Activated effector memory CD4-positive, alpha-beta T cell treated with anti-CD3 and anti-CD28 coated beads, Interleukin-2, amount 50 U/mL, for 16 hours (primary cell): ENCODE measurements around the gene WIZ.
"Not testable (repeated sequence)": the region's sequence is repeated elsewhere in the genome, so short reads cannot be mapped to it uniquely, and the experiment has no call there.

ENCODE experiments used
- DNase-seq: peaks from one replicate; pipeline ENCODE4 v3.0.0-alpha.2; 2020

Gene WIZ

GRCh38 chr19:15449620-15450527 is at the start of gene WIZ:
Gene WIZ, minus strand, starts transcription at chr19:15449956. Its CDS starts 1,649 bp downstream, at chr19:15448307.
- DNase-seq: peak; percentile 93

GRCh38 chr19:15498910-15499309 is 49.2 kb upstream of the WIZ start:
- no peak for DNase-seq

GRCh38 chr19:15498156-15498858 is 48.6 kb upstream of the WIZ start:
- DNase-seq: no peak

GRCh38 chr19:15495151-15495550 is 45.4 kb upstream of the WIZ start:
- DNase-seq: no peak

GRCh38 chr19:15488489-15489226 is 38.9 kb upstream of the WIZ start:
- no peak for DNase-seq

GRCh38 chr19:15487038-15487437 is 37.3 kb upstream of the WIZ start:
- DNase-seq: no peak

- DNase-seq: not testable (repeated sequence)
These were observed 36.0 kb upstream of the WIZ start for GRCh38 chr19:15485768-15486167.

- DNase-seq: not testable (repeated sequence)
These were observed 31.2 kb upstream of the WIZ start for GRCh38 chr19:15480996-15481395.

GRCh38 chr19:15479391-15480345 is 29.9 kb upstream of the WIZ start, which contains the start of gene PGLYRP2:
Gene PGLYRP2, minus strand, starts transcription at chr19:15479501. Its CDS starts 130 bp downstream, at chr19:15479371.
- no peak for DNase-seq

- no peak for DNase-seq
These were observed 26.6 kb upstream of the WIZ start for GRCh38 chr19:15476325-15476724.

GRCh38 chr19:15475611-15476010 is 25.9 kb upstream of the WIZ start:
- no peak for DNase-seq

GRCh38 chr19:15475169-15475568 is 25.4 kb upstream of the WIZ start:
- no peak for DNase-seq

- DNase-seq: peak; percentile 63
These were observed 24.1 kb upstream of the WIZ start for GRCh38 chr19:15473821-15474220.

GRCh38 chr19:15471639-15472101 is 21.9 kb upstream of the WIZ start:
- DNase-seq: no peak

GRCh38 chr19:15469513-15470297 is 19.9 kb upstream of the WIZ start:
- peak; percentile 73 for DNase-seq

- DNase-seq: no peak
These were observed 19.1 kb upstream of the WIZ start for GRCh38 chr19:15468675-15469512.

GRCh38 chr19:15467734-15468214 is 18.0 kb upstream of the WIZ start:
- DNase-seq: no peak

- DNase-seq: peak; percentile 86
These were observed 17.3 kb upstream of the WIZ start for GRCh38 chr19:15466851-15467733.
